ENCODE measurements around the gene TCOF1.

DNA sequence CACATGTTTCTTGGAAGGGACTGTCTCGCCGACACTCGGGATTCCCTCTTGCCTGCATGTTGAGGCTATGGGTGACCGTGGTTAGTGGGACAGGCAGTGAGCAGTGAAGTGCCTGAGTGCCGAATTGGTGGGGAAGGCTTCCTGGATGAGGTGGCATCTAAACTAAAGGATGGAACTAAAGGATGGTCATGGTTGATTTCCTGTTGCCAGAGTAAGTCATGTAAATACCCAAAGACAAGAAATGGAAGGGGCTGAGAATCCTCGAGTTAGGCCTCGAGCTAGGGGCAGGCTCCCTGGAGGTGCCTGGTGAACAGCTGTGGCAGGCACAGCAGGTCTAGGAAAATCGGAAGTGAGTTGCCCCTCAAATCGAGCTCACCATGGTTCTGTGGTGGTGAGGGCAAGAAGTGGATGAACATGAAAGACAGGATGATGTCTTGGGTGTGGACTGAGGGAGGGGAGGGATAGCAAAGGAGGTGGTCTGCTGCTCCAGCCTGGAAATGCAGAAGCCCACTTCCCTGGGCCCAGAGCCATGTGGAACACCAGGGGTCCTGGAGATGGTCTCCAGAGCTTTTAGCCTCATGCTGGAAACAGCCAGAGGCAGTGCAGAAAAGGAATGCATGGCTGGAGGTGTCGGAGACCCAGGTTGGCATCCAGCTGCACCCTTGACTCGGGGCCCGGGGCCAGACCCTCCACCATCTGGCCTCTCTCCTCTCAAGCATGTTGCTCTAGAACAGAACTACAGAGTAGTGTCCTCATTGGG lies 43.0 kb downstream of the TCOF1 start:
- no peak for TF ChIP-seq TAF1 (IDR thresholded peaks at IDR 0.05; ENCODE audit: low read depth)
- TF ChIP-seq EGR1 (IDR thresholded peaks at IDR 0.05): no peak
- TF ChIP-seq TCF12 (IDR thresholded peaks at IDR 0.05; ENCODE audit: low read depth): no peak
- no peak for TF ChIP-seq EP300 (IDR thresholded peaks at IDR 0.05; ENCODE audit: borderline replicate concordance)
- TF ChIP-seq, protein P1, sequence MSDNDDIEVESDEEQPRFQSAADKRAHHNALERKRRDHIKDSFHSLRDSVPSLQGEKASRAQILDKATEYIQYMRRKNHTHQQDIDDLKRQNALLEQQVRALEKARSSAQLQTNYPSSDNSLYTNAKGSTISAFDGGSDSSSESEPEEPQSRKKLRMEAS (IDR thresholded peaks at IDR 0.05): no peak
- TF ChIP-seq, protein P2, sequence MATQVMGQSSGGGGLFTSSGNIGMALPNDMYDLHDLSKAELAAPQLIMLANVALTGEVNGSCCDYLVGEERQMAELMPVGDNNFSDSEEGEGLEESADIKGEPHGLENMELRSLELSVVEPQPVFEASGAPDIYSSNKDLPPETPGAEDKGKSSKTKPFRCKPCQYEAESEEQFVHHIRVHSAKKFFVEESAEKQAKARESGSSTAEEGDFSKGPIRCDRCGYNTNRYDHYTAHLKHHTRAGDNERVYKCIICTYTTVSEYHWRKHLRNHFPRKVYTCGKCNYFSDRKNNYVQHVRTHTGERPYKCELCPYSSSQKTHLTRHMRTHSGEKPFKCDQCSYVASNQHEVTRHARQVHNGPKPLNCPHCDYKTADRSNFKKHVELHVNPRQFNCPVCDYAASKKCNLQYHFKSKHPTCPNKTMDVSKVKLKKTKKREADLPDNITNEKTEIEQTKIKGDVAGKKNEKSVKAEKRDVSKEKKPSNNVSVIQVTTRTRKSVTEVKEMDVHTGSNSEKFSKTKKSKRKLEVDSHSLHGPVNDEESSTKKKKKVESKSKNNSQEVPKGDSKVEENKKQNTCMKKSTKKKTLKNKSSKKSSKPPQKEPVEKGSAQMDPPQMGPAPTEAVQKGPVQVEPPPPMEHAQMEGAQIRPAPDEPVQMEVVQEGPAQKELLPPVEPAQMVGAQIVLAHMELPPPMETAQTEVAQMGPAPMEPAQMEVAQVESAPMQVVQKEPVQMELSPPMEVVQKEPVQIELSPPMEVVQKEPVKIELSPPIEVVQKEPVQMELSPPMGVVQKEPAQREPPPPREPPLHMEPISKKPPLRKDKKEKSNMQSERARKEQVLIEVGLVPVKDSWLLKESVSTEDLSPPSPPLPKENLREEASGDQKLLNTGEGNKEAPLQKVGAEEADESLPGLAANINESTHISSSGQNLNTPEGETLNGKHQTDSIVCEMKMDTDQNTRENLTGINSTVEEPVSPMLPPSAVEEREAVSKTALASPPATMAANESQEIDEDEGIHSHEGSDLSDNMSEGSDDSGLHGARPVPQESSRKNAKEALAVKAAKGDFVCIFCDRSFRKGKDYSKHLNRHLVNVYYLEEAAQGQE (IDR thresholded peaks at IDR 0.05; ENCODE audit: low read depth): no peak
- TF ChIP-seq ZBTB7A (IDR thresholded peaks at IDR 0.05; ENCODE audit: low read depth): no peak
- TF ChIP-seq, protein P3, sequence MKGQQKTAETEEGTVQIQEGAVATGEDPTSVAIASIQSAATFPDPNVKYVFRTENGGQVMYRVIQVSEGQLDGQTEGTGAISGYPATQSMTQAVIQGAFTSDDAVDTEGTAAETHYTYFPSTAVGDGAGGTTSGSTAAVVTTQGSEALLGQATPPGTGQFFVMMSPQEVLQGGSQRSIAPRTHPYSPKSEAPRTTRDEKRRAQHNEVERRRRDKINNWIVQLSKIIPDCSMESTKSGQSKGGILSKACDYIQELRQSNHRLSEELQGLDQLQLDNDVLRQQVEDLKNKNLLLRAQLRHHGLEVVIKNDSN (IDR thresholded peaks at IDR 0.05): no peak
- TF ChIP-seq CREB1 (IDR thresholded peaks at IDR 0.05; ENCODE audit: low read depth): no peak
